Ishikawa (cell line): ENCODE data around the gene RAI2.

Experiments
- CEBPB ChIP-seq: IDR thresholded peaks from 2 replicates; pipeline ENCODE4 v1.6.1; 2012
- CREB1 ChIP-seq: IDR thresholded peaks from 2 replicates; pipeline ENCODE4 v1.6.1; 2012; ENCODE audit warnings: low read depth
- EGR1 ChIP-seq: IDR thresholded peaks from 2 replicates; pipeline ENCODE4 v1.6.1; 2012
- EP300 ChIP-seq: IDR thresholded peaks from 2 replicates; pipeline ENCODE4 v1.6.1; 2012; ENCODE audit warnings: borderline replicate concordance
- FOXM1 ChIP-seq: IDR thresholded peaks from 2 replicates; pipeline ENCODE4 v1.6.1; 2012; ENCODE audit warnings: low read depth, borderline replicate concordance
- MAX ChIP-seq: IDR thresholded peaks from 2 replicates; pipeline ENCODE4 v1.6.1; 2012
- NFIC ChIP-seq: IDR thresholded peaks from 2 replicates; pipeline ENCODE4 v1.6.1; 2012
- RAD21 ChIP-seq: IDR thresholded peaks from 2 replicates; pipeline ENCODE4 v1.6.1; 2012; ENCODE audit warnings: low read depth
- REST ChIP-seq: IDR thresholded peaks from 2 replicates; pipeline ENCODE4 v1.6.1; 2012; ENCODE audit warnings: low read depth, mild to moderate bottlenecking
- TAF1 ChIP-seq: IDR thresholded peaks from 2 replicates; pipeline ENCODE4 v1.6.1; 2012; ENCODE audit warnings: low read depth, mild to moderate bottlenecking
- TCF12 ChIP-seq: IDR thresholded peaks from 2 replicates; pipeline ENCODE4 v1.6.1; 2012; ENCODE audit warnings: low read depth
- TEAD4 ChIP-seq: IDR thresholded peaks from 2 replicates; pipeline ENCODE4 v1.6.1; 2012
- USF1 ChIP-seq: IDR thresholded peaks from 2 replicates; pipeline ENCODE4 v1.6.1; 2012
- YY1 ChIP-seq: IDR thresholded peaks from 2 replicates; pipeline ENCODE4 v1.6.1; 2012; ENCODE audit warnings: low read depth
- ZBTB7A ChIP-seq: IDR thresholded peaks from 2 replicates; pipeline ENCODE4 v1.6.1; 2012; ENCODE audit warnings: low read depth

Gene RAI2

GRCh38 chrX:17809273-17809672 is 51.8 kb downstream of the RAI2 start:
- no peak for TF ChIP-seq USF1
- no peak for TF ChIP-seq CEBPB
- TF ChIP-seq REST, result no peak
- TF ChIP-seq EGR1, result no peak
- no peak for TF ChIP-seq TEAD4
- TF ChIP-seq MAX, result no peak
- no peak for TF ChIP-seq YY1
- no peak for TF ChIP-seq EP300
- no peak for TF ChIP-seq CREB1
- TF ChIP-seq RAD21, result no peak
- no peak for TF ChIP-seq NFIC
- no peak for TF ChIP-seq TAF1

GRCh38 chrX:17805120-17805519 is 56.0 kb downstream of the RAI2 start:
- TF ChIP-seq TAF1, result no peak
- TF ChIP-seq CREB1, result no peak

GRCh38 chrX:17803449-17803848 is 57.6 kb downstream of the RAI2 start:
- TF ChIP-seq FOXM1 (no peak), EP300 (no peak), MAX (no peak), USF1 (no peak), CREB1 (no peak), REST (no peak), YY1 (no peak)

GRCh38 chrX:17802756-17803155 is 58.3 kb downstream of the RAI2 start:
- TF ChIP-seq EP300, result no peak
- no peak for TF ChIP-seq REST
- TF ChIP-seq NFIC, result no peak
- TF ChIP-seq RAD21, result no peak
- no peak for TF ChIP-seq CREB1
- no peak for TF ChIP-seq TEAD4
- no peak for TF ChIP-seq MAX
- no peak for TF ChIP-seq EGR1
- no peak for TF ChIP-seq YY1
- TF ChIP-seq USF1, result no peak
- no peak for TF ChIP-seq TAF1
- TF ChIP-seq CEBPB, result no peak
- TF ChIP-seq FOXM1, result no peak
- TF ChIP-seq ZBTB7A, result no peak
- TF ChIP-seq TCF12, result no peak

- no peak for TF ChIP-seq RAD21
- TF ChIP-seq MAX, result no peak
- TF ChIP-seq REST, result no peak
- TF ChIP-seq EP300, result no peak
- TF ChIP-seq YY1, result no peak
- TF ChIP-seq CREB1, result no peak
- TF ChIP-seq CEBPB, result no peak
Observed at GRCh38 chrX:17801431-17801830, 59.7 kb downstream of the RAI2 start.
